ENCODE measurements around the gene SOX2.
"Not testable (repeated sequence)": the region's sequence is repeated elsewhere in the genome, so short reads cannot be mapped to it uniquely, and the experiment has no call there.

Gene SOX2

DNA sequence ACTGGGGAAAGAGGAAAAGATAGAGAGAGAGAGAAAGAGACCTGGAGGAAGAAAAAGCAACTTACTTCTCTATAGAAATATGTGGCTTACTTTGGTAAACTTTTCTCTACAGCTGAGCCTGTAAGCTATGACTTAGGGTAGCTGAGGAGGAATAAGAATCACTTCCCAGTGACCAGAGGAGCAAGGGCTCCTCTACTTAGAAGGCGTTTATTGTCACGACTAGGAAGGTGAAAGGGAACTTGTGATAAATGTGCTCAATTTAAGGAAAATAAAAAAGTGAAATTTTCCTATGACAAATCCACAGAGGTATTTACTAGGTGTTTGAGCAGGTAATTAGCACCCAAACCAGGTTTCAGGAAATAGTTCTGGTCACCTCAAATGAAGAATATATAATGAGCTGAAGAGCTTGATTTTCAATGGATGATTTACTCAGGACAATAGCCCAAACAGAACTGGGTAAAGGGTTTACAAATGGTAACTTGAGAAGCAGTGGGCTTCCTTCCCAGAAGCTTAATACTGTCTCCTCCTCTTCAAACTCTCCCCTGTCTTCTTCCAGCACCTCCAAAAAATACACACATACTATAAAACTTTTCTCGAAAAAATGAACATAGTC, 46.1 kb downstream of the SOX2 start:
- no peak for DNase-seq (ENCODE audit: low read depth)

DNA sequence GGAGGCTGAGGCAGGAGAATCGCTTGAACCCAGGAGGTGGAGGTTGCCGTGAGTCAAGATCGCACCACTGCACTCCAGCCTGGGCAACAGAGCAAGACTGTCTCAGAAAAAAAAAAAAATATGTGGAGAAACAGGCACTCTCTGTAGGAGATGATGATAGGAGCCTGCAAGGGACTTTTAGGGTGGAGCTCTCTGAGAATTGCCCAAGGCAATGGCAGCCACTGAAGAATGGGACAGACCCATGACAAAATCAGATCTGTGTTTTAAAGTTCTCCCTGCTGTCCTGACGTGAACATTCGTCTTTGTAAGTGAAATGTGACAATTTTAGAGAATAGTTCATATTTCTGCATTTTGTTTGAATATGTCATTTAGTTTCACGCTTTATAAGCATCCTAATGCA, 50.2 kb downstream of the SOX2 start:
- DNase-seq (ENCODE audit: low read depth), result no peak

DNA sequence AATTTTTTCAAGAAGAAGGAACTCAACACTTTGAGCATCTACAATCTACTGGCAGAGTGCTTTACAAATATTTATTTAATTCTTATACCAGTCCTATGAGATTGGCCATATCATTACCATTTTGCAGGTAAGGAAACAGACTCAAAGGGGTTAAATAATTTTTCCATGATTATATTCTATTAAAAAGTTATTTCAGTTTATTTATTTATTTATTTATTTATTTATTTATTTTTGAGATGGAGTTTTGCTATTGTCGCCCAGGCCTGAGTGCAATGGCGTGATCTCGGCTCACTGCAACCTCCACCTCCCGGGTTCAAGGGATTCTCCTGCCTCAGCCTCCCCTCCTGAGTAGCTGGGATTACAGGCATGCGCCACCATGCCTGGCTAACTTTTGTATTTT, 52.3 kb downstream of the SOX2 start:
- DNase-seq (ENCODE audit: low read depth), result not testable (repeated sequence)

All from activated T-helper 1 cell treated with Interleukin-2 at 50 U/mL for 16 hours (primary cell).